Thoracic aorta (tissue), 2 donors: ENCODE results near the gene NR5A1. TPM values are rescaled to one million over a fixed set of nuclear protein-coding genes. Genes with fewer than 3 reads are reported as not detected.

Experiments used
- ATAC-seq: fragments of 150-250 bp; one replicate; pipeline ENCODE4 v1.8.0; 2017; ENCODE audit warnings: low read depth; ENCODE audit not compliant: insufficient number of reproducible peaks, low FRiP score
- DNase-seq: peaks from one replicate; pipeline ENCODE4 v3.0.0-alpha.2; 2020; ENCODE audit warnings: low spot score
- H3K27ac ChIP-seq, 2 donors: fragments of 200-600 bp; sonication (generic); 1 replicate in 1 of 2; 2 replicates in 1 of 2; pipeline ENCODE4 v1.5.1; 2016; ENCODE audit warnings: mild to moderate bottlenecking in 2 of 2, moderate library complexity in 2 of 2
- H3K27me3 ChIP-seq: fragments of 200-600 bp; sonication (generic); replicated peaks from 2 replicates; pipeline ENCODE4 v1.6.0; 2016; ENCODE audit warnings: mild to moderate bottlenecking; ENCODE audit not compliant: insufficient read depth
- H3K36me3 ChIP-seq: fragments of 200-600 bp; sonication (generic); one replicate; pipeline ENCODE4 v1.5.1; 2016
- H3K4me1 ChIP-seq, 2 donors: fragments of 200-600 bp; sonication (generic); 1 replicate in 1 of 2; 2 replicates in 1 of 2; pipeline versions ENCODE4 v1.5.1 to v1.6.0; 2016; ENCODE audit warnings: low read depth in 2 of 2, mild to moderate bottlenecking in 1 of 2; ENCODE audit not compliant: control insufficient read depth in 1 of 2
- H3K4me3 ChIP-seq: fragments of 200-600 bp; sonication (generic); 2 replicates; pipeline ENCODE4 v1.5.1; 2016; ENCODE audit warnings: mild to moderate bottlenecking
- H3K9me3 ChIP-seq: fragments of 200-600 bp; sonication (generic); 2 replicates; pipeline ENCODE4 v1.5.1; 2016
- total RNA-seq, 2 donors: library from RNA; depleted of rRNA; stranded (reverse); fragments of >200 nt; gene quantifications; one replicate each; pipeline versions ENCODE4 v1.1.0 to v1.2.3, GENCODE V29; 2016
- TF ChIP-seq, protein P1 (sequence below): fragments of 200-600 bp; sonication (generic); IDR thresholded peaks from one replicate; pipeline ENCODE4 v1.5.1; 2019; ENCODE audit warnings: antibody characterized with exemption

NR5A1 gene
- total RNA-seq, 2 donors from 2014 or later, result not detected

DNA sequence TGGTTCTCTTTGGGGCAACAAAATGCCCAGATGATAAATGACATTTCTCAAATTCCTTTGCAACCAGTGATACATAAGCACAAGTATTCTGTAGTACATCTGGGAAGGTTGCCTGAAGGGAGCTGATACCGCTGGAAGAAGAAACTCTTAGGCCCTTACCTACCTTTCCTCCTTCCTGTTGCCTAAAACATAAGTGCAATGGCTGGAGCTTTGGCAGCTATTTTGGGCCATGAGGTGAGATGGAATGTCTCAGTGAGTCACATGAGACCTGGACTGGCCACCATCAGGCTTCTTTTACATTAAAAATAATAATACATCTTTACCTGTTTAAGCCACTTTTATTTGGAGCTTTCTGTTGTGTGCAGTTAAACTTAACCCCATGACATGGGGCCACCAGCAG is 68.1 kb downstream of the NR5A1 start:
- H3K4me1 ChIP-seq, result no peaks in the 10 kb centered on the region
- TF ChIP-seq, protein P1, sequence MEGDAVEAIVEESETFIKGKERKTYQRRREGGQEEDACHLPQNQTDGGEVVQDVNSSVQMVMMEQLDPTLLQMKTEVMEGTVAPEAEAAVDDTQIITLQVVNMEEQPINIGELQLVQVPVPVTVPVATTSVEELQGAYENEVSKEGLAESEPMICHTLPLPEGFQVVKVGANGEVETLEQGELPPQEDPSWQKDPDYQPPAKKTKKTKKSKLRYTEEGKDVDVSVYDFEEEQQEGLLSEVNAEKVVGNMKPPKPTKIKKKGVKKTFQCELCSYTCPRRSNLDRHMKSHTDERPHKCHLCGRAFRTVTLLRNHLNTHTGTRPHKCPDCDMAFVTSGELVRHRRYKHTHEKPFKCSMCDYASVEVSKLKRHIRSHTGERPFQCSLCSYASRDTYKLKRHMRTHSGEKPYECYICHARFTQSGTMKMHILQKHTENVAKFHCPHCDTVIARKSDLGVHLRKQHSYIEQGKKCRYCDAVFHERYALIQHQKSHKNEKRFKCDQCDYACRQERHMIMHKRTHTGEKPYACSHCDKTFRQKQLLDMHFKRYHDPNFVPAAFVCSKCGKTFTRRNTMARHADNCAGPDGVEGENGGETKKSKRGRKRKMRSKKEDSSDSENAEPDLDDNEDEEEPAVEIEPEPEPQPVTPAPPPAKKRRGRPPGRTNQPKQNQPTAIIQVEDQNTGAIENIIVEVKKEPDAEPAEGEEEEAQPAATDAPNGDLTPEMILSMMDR, result no peak
- H3K9me3 ChIP-seq, result no peaks in the 10 kb centered on the region
- DNase-seq, result no peak
- no peak overlapping the region for H3K27ac ChIP-seq
- H3K36me3 ChIP-seq, result no peaks in the 10 kb centered on the region
- ATAC-seq, result no peak
- H3K4me3 ChIP-seq, result no peak overlapping the region
- H3K27me3 ChIP-seq, result no peaks in the 10 kb centered on the region

DNA sequence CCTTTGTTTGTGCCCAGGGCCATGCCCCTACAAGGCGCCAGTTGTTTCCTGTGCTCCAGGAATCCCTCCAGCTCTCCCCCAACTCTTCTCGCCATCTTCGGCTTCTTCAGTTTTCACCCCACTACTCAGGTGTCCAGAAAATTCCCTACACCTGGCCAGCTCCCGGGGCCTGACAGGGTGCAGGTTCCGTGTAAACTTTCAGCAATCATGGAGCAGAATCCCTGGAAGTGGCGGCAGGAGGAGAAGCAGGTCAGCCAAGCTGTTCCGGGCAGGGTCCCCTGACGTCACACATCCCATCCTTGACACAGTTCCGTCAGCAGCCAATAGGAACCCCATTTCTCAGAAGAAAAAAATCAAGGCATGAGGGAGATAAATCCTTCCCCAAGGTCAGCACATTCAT is 69.1 kb downstream of the NR5A1 start:
- Histone ChIP-seq H3K36me3 (no peaks in the 10 kb centered on the region), H3K27me3 (no peaks in the 10 kb centered on the region), H3K4me3 (no peak overlapping the region), H3K9me3 (no peaks in the 10 kb centered on the region), H3K4me1 (no peaks in the 10 kb centered on the region), H3K27ac (no peak overlapping the region)
- DNase-seq (no peak), ATAC-seq (no peak)
- TF ChIP-seq, protein P1, result no peak

GRCh38 chr9:124437086-124437485 is 70.1 kb downstream of the NR5A1 start:
- H3K27me3 ChIP-seq, result no peaks in the 10 kb centered on the region

GRCh38 chr9:124436320-124436719 is 70.9 kb downstream of the NR5A1 start:
- Histone ChIP-seq H3K4me1 (no peaks in the 10 kb centered on the region), H3K36me3 (no peaks in the 10 kb centered on the region), H3K27ac (no peak overlapping the region), H3K4me3 (no peak overlapping the region), H3K9me3 (no peaks in the 10 kb centered on the region), H3K27me3 (no peaks in the 10 kb centered on the region)
- TF ChIP-seq, protein P1, result no peak
- no peak for DNase-seq
- no peak for ATAC-seq

More at GRCh38 chr9:124437086-124437485, 70.1 kb downstream of the NR5A1 start:
- TF ChIP-seq, protein P1, result no peak
- Histone ChIP-seq H3K9me3 (no peaks in the 10 kb centered on the region), H3K36me3 (no peaks in the 10 kb centered on the region), H3K4me3 (no peak overlapping the region), H3K27ac (no peak overlapping the region), H3K4me1 (no peaks in the 10 kb centered on the region)
- ATAC-seq (no peak), DNase-seq (no peak)

Other genes with a start within 250 kb of the NR5A1 start
- gene NEK6, start 249.4 kb downstream of the NR5A1 start, total RNA-seq, result 10 to 100 TPM; 24.0 to 43.6 TPM
- 100 to 1,000 TPM in 1 of 2 donors, 10 to 100 TPM in 1; 91.4 to 149 TPM for gene PSMB7, start 92.0 kb downstream of the NR5A1 start, total RNA-seq
- gene ADGRD2, start 56.9 kb downstream of the NR5A1 start, total RNA-seq, result not detected